Neuronal stem cell (in vitro differentiated cells): ENCODE data around the gene PRR35.

Experiments used
- DNase-seq: peaks from one replicate; pipeline ENCODE4 v3.0.0-alpha.2; 2013; ENCODE audit warnings: low spot score
- H2AFZ ChIP-seq: one replicate; pipeline ENCODE4 v1.6.1; 2013; ENCODE audit warnings: mild to moderate bottlenecking, low read length, inconsistent platforms
- H2AK5ac ChIP-seq: 2 replicates; pipeline ENCODE4 v1.6.1; 2013; ENCODE audit warnings: low read depth, mild to moderate bottlenecking, inconsistent platforms, low read length, moderate library complexity, mixed read lengths
- H2BK120ac ChIP-seq: 2 replicates; pipeline ENCODE4 v1.6.1; 2013; ENCODE audit warnings: low read depth, mild to moderate bottlenecking, inconsistent platforms, low read length, moderate library complexity, mixed read lengths
- H2BK12ac ChIP-seq: one replicate; pipeline ENCODE4 v1.6.1; 2013; ENCODE audit warnings: low read length, inconsistent platforms
- H2BK15ac ChIP-seq: 2 replicates; pipeline ENCODE4 v1.6.1; 2013; ENCODE audit warnings: mild to moderate bottlenecking, low read length, inconsistent platforms, mixed read lengths
- H2BK5ac ChIP-seq: one replicate; pipeline ENCODE4 v1.6.1; 2013; ENCODE audit warnings: inconsistent platforms, mild to moderate bottlenecking, low read length, moderate library complexity
- H3K14ac ChIP-seq: one replicate; pipeline ENCODE4 v1.6.1; 2013; ENCODE audit warnings: low read length, inconsistent platforms
- H3K18ac ChIP-seq: 2 replicates; pipeline ENCODE4 v1.6.1; 2013; ENCODE audit warnings: low read length, inconsistent platforms
- H3K23ac ChIP-seq: 2 replicates; pipeline ENCODE4 v1.6.1; 2013; ENCODE audit warnings: low read depth, mild to moderate bottlenecking, mixed read lengths, low read length, inconsistent platforms; ENCODE audit not compliant: poor library complexity
- H3K27ac ChIP-seq: replicated peaks from 3 replicates; pipeline ENCODE4 v1.5.1; 2013; ENCODE audit warnings: low read length, inconsistent platforms
- H3K27me3 ChIP-seq, 3 experiments: 2 replicates each; pipeline ENCODE4 v1.6.1; 2013; ENCODE audit warnings: low read length in 3 of 3, mild to moderate bottlenecking in 2 of 3, inconsistent platforms in 1 of 3, low read depth in 1 of 3, mixed read lengths in 1 of 3, moderate library complexity in 1 of 3; ENCODE audit not compliant: control insufficient read depth in 3 of 3, insufficient read depth in 3 of 3
- H3K36me3 ChIP-seq, 2 donors: replicated peaks in 1 of 2; 2 replicates each; pipeline ENCODE4 v1.6.1; 2013; ENCODE audit warnings: low read length in 2 of 2; ENCODE audit not compliant: control insufficient read depth in 2 of 2, insufficient read depth in 2 of 2
- H3K4ac ChIP-seq: 2 replicates; pipeline ENCODE4 v1.6.1; 2013; ENCODE audit warnings: inconsistent platforms, mild to moderate bottlenecking, low read length, moderate library complexity
- H3K4me1 ChIP-seq, 2 donors: 1 replicate in 1 of 2; 2 replicates in 1 of 2; pipeline ENCODE4 v1.6.1; 2013; ENCODE audit warnings: low read length in 2 of 2, low read depth in 1 of 2; ENCODE audit not compliant: control insufficient read depth in 2 of 2, insufficient read depth in 1 of 2
- H3K4me2 ChIP-seq: one replicate; pipeline ENCODE4 v1.6.1; 2013; ENCODE audit warnings: mild to moderate bottlenecking, low read length, inconsistent platforms; ENCODE audit not compliant: insufficient read depth, poor library complexity, severe bottlenecking
- H3K4me3 ChIP-seq, 2 donors: 2 replicates each; pipeline ENCODE4 v1.5.1; 2013; ENCODE audit warnings: low read length in 2 of 2, mild to moderate bottlenecking in 2 of 2, inconsistent platforms in 1 of 2, moderate library complexity in 1 of 2
- H3K79me1 ChIP-seq: one replicate; pipeline ENCODE4 v1.6.1; 2013; ENCODE audit warnings: low read depth, mild to moderate bottlenecking, inconsistent platforms, low read length, moderate library complexity
- H3K9ac ChIP-seq: one replicate; pipeline ENCODE4 v1.6.1; 2013; ENCODE audit warnings: mild to moderate bottlenecking, low read depth, low read length, inconsistent platforms; ENCODE audit not compliant: poor library complexity
- H3K9me3 ChIP-seq, 2 donors: replicated peaks in 1 of 2; 2 replicates each; pipeline versions ENCODE3 to v1.6.1; 2013; ENCODE audit warnings: low read length in 2 of 2, mild to moderate bottlenecking in 2 of 2, inconsistent platforms in 1 of 2, low read depth in 1 of 2, mixed read lengths in 1 of 2, moderate library complexity in 1 of 2; ENCODE audit not compliant: control insufficient read depth in 2 of 2, insufficient read depth in 1 of 2
- H4K8ac ChIP-seq: one replicate; pipeline ENCODE4 v1.6.1; 2013; ENCODE audit warnings: low read depth, mild to moderate bottlenecking, inconsistent platforms, low read length, moderate library complexity
- H4K91ac ChIP-seq: one replicate; pipeline ENCODE4 v1.6.1; 2013; ENCODE audit warnings: low read length, low read depth, mild to moderate bottlenecking, inconsistent platforms; ENCODE audit not compliant: poor library complexity
- WGBS, 2 donors: extraction: QIAGEN DNeasy Blood & Tissue Kit; methylation state at CpG; one replicate each; pipeline ENCODE4 v1.1.7; 2013; ENCODE audit warnings: missing lambda C conversion rate in 2 of 2, mixed read lengths in 1 of 2; ENCODE audit not compliant: insufficient read length in 2 of 2, insufficient replicate concordance in 1 of 2; ENCODE audit errors: extremely low coverage in 2 of 2; 5-methylcytosine and 5-hydroxymethylcytosine counted together

The PRR35 gene

GRCh38 chr16:555528-556473 lies 4.4 kb upstream of the PRR35 start:
- Histone ChIP-seq H3K4me3 (no peak overlapping the region), H3K23ac (no peak overlapping the region), H4K8ac (no peak overlapping the region), H3K36me3 (peaks cover 2 to 15% of the 10 kb centered on the region in 2 donors), H2BK120ac (no peak overlapping the region), H3K4me1 (peaks cover 0 to 7% of the 10 kb centered on the region in 2 donors), H4K91ac (no peak overlapping the region), H3K79me1 (peaks cover 9% of the 10 kb centered on the region), H3K18ac (no peak overlapping the region), H2BK5ac (no peak overlapping the region), H3K9ac (no peak overlapping the region), H3K9me3 (no peaks in the 10 kb centered on the region), H2BK12ac (no peak overlapping the region), H3K27ac (no peak overlapping the region), H3K4ac (no peak overlapping the region), H2AK5ac (peak overlapping the region; percentile 56), H2BK15ac (no peak overlapping the region), H3K14ac (no peak overlapping the region), H3K27me3 (peaks cover 10 to 33% (median 27%) of the 10 kb centered on the region in 3 experiments), H3K4me2 (no peak overlapping the region), H2AFZ (no peak overlapping the region)
- DNase-seq = no peak
- no CpG with 5 or more reads among the region's 32 CpGs for WGBS, 2 donors

GRCh38 chr16:556474-557173 lies 3.6 kb upstream of the PRR35 start:
- Histone ChIP-seq H2BK120ac (no peak overlapping the region), H3K4ac (no peak overlapping the region), H4K8ac (no peak overlapping the region), H3K27me3 (peaks cover 14 to 41% (median 35%) of the 10 kb centered on the region in 3 experiments), H2BK15ac (no peak overlapping the region), H3K36me3 (peaks cover 2 to 9% of the 10 kb centered on the region in 2 donors), H3K14ac (no peak overlapping the region), H2AK5ac (peak overlapping the region; percentile 75), H3K4me2 (no peak overlapping the region), H3K79me1 (peaks cover 6% of the 10 kb centered on the region), H3K23ac (no peak overlapping the region), H4K91ac (no peak overlapping the region), H2BK5ac (no peak overlapping the region), H3K9me3 (no peaks in the 10 kb centered on the region), H3K4me1 (peaks cover 0 to 10% of the 10 kb centered on the region in 2 donors), H2AFZ (no peak overlapping the region), H3K4me3 (no peak overlapping the region), H3K9ac (no peak overlapping the region), H2BK12ac (peak overlapping the region; percentile 90), H3K18ac (no peak overlapping the region), H3K27ac (no peak overlapping the region)
- no peak for DNase-seq
- WGBS, 2 donors = no CpG with 5 or more reads among the region's 32 CpGs

GRCh38 chr16:557463-558297 lies 2.5 kb upstream of the PRR35 start:
- no peak overlapping the region for H3K4ac ChIP-seq
- no peak overlapping the region for H3K4me3 ChIP-seq
- no peak for DNase-seq
- H4K91ac ChIP-seq = no peak overlapping the region
- H2BK120ac ChIP-seq = no peak overlapping the region
- peak overlapping the region; percentile 44 for H3K9ac ChIP-seq
- peaks cover 14 to 52% (median 44%) of the 10 kb centered on the region in 3 experiments for H3K27me3 ChIP-seq
- H2AK5ac ChIP-seq = peak overlapping the region; percentile 81
- peak overlapping the region; percentile 43 for H3K23ac ChIP-seq
- H2BK12ac ChIP-seq = no peak overlapping the region
- no peak overlapping the region for H2AFZ ChIP-seq
- H2BK15ac ChIP-seq = peak overlapping the region; percentile 58
- no CpG with 5 or more reads among the region's 23 CpGs for WGBS, 2 donors
- peaks cover 0 to 2% of the 10 kb centered on the region in 2 donors for H3K9me3 ChIP-seq
- H3K18ac ChIP-seq = peak overlapping the region; percentile 17
- peak overlapping the region; percentile 13 for H2BK5ac ChIP-seq
- H3K36me3 ChIP-seq = peaks cover 0 to 1% of the 10 kb centered on the region in 2 donors
- peaks cover 6% of the 10 kb centered on the region for H3K79me1 ChIP-seq
- H3K27ac ChIP-seq = no peak overlapping the region
- H3K14ac ChIP-seq = peak overlapping the region; percentile 56
- H3K4me2 ChIP-seq = no peak overlapping the region
- H4K8ac ChIP-seq = no peak overlapping the region
- H3K4me1 ChIP-seq = peaks cover 0 to 11% of the 10 kb centered on the region in 2 donors
